Naive B cell (primary cell): ENCODE measurements around the gene MAP4K4. TPM values are rescaled to one million over a fixed set of nuclear protein-coding genes. Genes with fewer than 3 reads are reported as not detected.
A peak's percentile ranks its signal among the peaks of the same experiment; 100 is the strongest.

ENCODE experiments used
- ATAC-seq, 2 donors: fragments of 150-1000 bp; cut with Tn5 transposase; 2 replicates each; pipeline ENCODE4 v1.10.0; 2021; ENCODE audit warnings: low read depth in 2 of 2, mild to moderate bottlenecking in 2 of 2, moderate library complexity in 2 of 2
- DNase-seq: peaks from one replicate; pipeline ENCODE4 v3.0.0; 2022
- H3K27ac Mint-ChIP-seq, 6 donors: one replicate each; pipeline ENCODE4 v1.8.0; 2020 to 2022; ENCODE audit warnings: mild to moderate bottlenecking in 6 of 6, mixed read lengths in 6 of 6, moderate library complexity in 5 of 6, inconsistent platforms in 2 of 6
- H3K27me3 Mint-ChIP-seq, 3 donors: one replicate each; pipeline ENCODE4 v1.8.0; 2021 to 2022; ENCODE audit warnings: mixed read lengths in 3 of 3, mild to moderate bottlenecking in 1 of 3
- H3K36me3 Mint-ChIP-seq, 2 donors: one replicate each; pipeline ENCODE4 v1.8.0; 2020 to 2022; ENCODE audit warnings: mixed read lengths in 2 of 2, inconsistent platforms in 1 of 2, mild to moderate bottlenecking in 1 of 2
- H3K4me1 Mint-ChIP-seq, 3 donors: one replicate each; pipeline ENCODE4 v1.8.0; 2020 to 2022; ENCODE audit warnings: mixed read lengths in 3 of 3, inconsistent platforms in 1 of 3, mild to moderate bottlenecking in 1 of 3, moderate library complexity in 1 of 3
- H3K4me3 Mint-ChIP-seq, 8 donors: one replicate each; pipeline ENCODE4 v1.8.0; 2020 to 2022; ENCODE audit warnings: mild to moderate bottlenecking in 8 of 8, mixed read lengths in 8 of 8, moderate library complexity in 8 of 8, inconsistent platforms in 2 of 8
- H3K9me3 Mint-ChIP-seq, 7 donors: one replicate each; pipeline ENCODE4 v1.8.0; 2020 to 2022; ENCODE audit warnings: mixed read lengths in 7 of 7, mild to moderate bottlenecking in 5 of 7, inconsistent platforms in 2 of 7, moderate library complexity in 1 of 7
- polyA plus RNA-seq, 6 donors: library from polyadenylated mRNA; unstranded; fragments of 300-500 nt; fragmentation: Illumina TruSeq; gene quantifications; one replicate each; pipeline ENCODE4 v1.2.3, GENCODE V29; 2021; ENCODE audit warnings: low read depth in 6 of 6

The MAP4K4 gene
- 10 to 100 TPM; 11.8 to 36.0 (median 20.3) TPM for polyA plus RNA-seq

- H3K4me3 Mint-ChIP-seq = peak within 1 kb of the TSS in 6 of 8 donors; percentile 90 to 98 (median 95)
- H3K27ac Mint-ChIP-seq = peak within 1 kb of the TSS; percentile 64 to 94 (median 85)
- no peaks in the 10 kb centered on the region for H3K27me3 Mint-ChIP-seq
- DNase-seq (peak; percentile 60), ATAC-seq (peak; percentile 63 to 69)
- peaks cover 0 to 7% (median 0%) of the 10 kb centered on the region in 7 donors for H3K9me3 Mint-ChIP-seq
- H3K4me1 Mint-ChIP-seq = peaks cover 20 to 25% (median 23%) of the 10 kb centered on the region in 3 donors
- peaks cover 3 to 13% of the 10 kb centered on the region in 2 donors for H3K36me3 Mint-ChIP-seq
These were observed at the start of gene MAP4K4 for GRCh38 chr2:101697124-101698013. TSS of gene MAP4K4 (plus strand) at chr2:101697707. CDS start at chr2:101698081, 374 bp downstream.

DNA sequence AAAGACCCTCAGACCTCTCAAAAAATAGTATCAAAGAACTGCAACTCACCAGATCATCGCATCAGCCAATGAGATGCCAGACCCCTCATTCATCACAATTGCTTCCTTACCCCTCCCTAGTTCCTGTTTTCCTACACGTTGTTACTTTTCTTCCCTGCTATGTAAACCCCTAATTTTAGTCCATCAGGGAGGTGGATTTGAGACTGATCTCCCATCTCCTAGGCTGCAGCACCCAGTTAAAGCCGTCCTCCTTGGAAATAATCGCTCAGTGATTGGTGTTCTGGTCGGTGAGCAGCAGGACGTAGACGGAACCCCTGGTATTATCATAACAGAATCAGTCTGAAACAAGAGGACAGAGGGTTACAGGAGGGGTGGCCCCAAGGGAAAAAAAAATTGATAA, 44.0 kb upstream of the MAP4K4 start:
- ATAC-seq (no peak), DNase-seq (no peak)
- H3K9me3 Mint-ChIP-seq = peaks cover 0 to 7% (median 2%) of the 10 kb centered on the region in 7 donors
- no peaks in the 10 kb centered on the region for H3K27me3 Mint-ChIP-seq
- peaks cover 11 to 31% (median 21%) of the 10 kb centered on the region in 3 donors for H3K4me1 Mint-ChIP-seq
- H3K4me3 Mint-ChIP-seq = peak overlapping the region in 1 of 8 donors; percentile 36
- peak overlapping the region in 2 of 6 donors; percentile 62 to 84 for H3K27ac Mint-ChIP-seq
- H3K36me3 Mint-ChIP-seq = no peaks in the 10 kb centered on the region

DNA sequence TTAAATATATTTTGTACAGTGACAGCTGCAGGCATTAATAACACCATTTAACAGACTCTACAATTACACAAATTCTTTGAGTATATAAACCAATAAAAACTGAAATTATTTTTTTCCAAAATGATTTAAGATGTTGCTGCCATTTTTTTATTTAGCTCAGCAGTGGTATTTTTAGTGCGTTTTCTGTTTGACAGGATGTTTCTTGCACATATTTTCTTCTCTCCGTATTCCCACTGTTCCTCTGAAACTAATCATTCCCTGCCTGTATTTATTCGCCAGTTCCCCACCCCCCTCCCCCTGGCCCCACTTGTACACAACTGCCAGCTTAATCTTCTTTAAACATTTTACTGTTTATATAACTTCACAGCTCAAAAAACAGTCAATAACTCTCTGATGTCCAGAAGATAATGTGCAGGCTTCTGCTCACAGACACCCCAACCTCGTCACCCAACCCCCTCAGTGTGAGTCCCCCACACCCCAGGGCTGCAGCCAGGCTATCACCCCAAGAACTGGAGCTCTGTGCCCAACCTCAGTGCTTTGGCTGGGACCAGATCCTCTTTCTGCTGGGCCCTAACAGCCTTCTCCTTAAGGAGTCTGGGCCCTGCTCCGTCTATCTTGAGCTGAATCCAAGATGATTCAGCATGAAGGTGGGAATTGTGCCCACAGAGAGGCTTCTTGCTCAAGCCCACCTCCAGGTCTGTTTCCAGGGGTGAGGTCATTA, 41.6 kb upstream of the MAP4K4 start:
- peaks cover 8 to 29% (median 20%) of the 10 kb centered on the region in 3 donors for H3K4me1 Mint-ChIP-seq
- no peaks in the 10 kb centered on the region for H3K36me3 Mint-ChIP-seq
- H3K27me3 Mint-ChIP-seq = no peaks in the 10 kb centered on the region
- DNase-seq (no peak), ATAC-seq (no peak)
- H3K4me3 Mint-ChIP-seq = no peak overlapping the region
- H3K27ac Mint-ChIP-seq = no peak overlapping the region
- peaks cover 0 to 7% (median 2%) of the 10 kb centered on the region in 7 donors for H3K9me3 Mint-ChIP-seq

DNA sequence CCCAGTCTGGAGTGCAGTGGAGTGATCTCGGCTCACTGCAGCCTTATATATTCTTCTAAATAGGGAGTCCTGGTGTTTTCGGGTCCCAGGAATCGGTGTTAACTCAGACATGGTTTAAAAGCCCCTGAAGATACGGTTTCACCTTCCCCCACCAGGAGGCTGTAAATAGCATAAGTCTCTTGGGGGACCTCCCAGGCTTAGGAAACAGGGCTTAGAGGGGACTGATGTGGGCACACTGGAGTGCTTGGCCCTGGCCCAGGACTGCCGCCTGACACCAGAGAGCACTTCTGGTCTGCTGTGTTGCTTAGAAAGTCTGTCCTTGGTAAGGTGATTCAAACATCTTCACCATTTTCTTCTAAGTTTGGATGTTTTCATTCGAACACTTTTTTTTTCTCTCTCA, 39.7 kb upstream of the MAP4K4 start:
- ATAC-seq (no peak), DNase-seq (no peak)
- no peaks in the 10 kb centered on the region for H3K27me3 Mint-ChIP-seq
- peaks cover under 1 to 10% (median 6%) of the 10 kb centered on the region in 3 donors for H3K4me1 Mint-ChIP-seq
- H3K36me3 Mint-ChIP-seq = no peaks in the 10 kb centered on the region
- H3K4me3 Mint-ChIP-seq = peak overlapping the region in 1 of 8 donors; percentile 42
- peaks cover 0 to 4% (median under 1%) of the 10 kb centered on the region in 7 donors for H3K9me3 Mint-ChIP-seq
- H3K27ac Mint-ChIP-seq = peak overlapping the region in 2 of 6 donors; percentile 20 to 58

DNA sequence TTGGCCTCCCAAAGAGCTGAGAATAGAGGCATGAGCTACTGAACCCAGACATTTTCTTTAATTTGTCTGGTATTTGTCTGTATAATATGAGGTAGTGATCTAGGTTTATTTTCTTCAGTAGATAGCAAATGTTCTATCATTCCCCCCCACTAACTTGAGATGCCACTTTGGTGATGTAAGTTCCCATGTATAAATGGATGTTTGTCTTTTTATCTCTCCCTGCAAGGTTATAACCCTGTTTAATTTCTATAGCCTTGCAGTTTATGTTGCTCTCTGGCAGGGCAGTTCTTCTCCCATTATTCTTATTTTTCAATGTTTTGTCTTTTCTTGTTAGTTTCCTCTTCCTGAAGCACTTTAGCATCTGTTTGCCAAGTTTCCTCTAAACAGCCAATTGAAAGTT, 39.1 kb upstream of the MAP4K4 start:
- Mint-ChIP-seq H3K27ac (no peak overlapping the region), H3K27me3 (no peaks in the 10 kb centered on the region), H3K36me3 (no peaks in the 10 kb centered on the region), H3K4me1 (peaks cover 0 to 4% (median 4%) of the 10 kb centered on the region in 3 donors), H3K9me3 (peaks cover 0 to 4% (median 0%) of the 10 kb centered on the region in 7 donors), H3K4me3 (no peak overlapping the region)
- DNase-seq (no peak), ATAC-seq (no peak)

- no peak for ATAC-seq
- Mint-ChIP-seq H3K27ac (peak overlapping the region in 1 of 6 donors; percentile 77), H3K4me1 (peaks cover 0 to 7% (median 0%) of the 10 kb centered on the region in 3 donors), H3K4me3 (no peak overlapping the region), H3K9me3 (peaks cover 0 to 2% (median 1%) of the 10 kb centered on the region in 7 donors), H3K36me3 (peaks cover 0 to 2% of the 10 kb centered on the region in 2 donors), H3K27me3 (no peaks in the 10 kb centered on the region)
- DNase-seq = no peak
These were observed 32.2 kb upstream of the MAP4K4 start for GRCh38 chr2:101665312-101665711.

- H3K9me3 Mint-ChIP-seq = peaks cover 0 to 22% (median 14%) of the 10 kb centered on the region in 7 donors
- peaks cover 0 to 6% of the 10 kb centered on the region in 2 donors for H3K36me3 Mint-ChIP-seq
- DNase-seq (no peak), ATAC-seq (no peak)
- H3K27me3 Mint-ChIP-seq = no peaks in the 10 kb centered on the region
- H3K27ac Mint-ChIP-seq = peak overlapping the region in 1 of 6 donors; percentile 63
- H3K4me1 Mint-ChIP-seq = peaks cover 0 to 7% (median 0%) of the 10 kb centered on the region in 3 donors
- no peak overlapping the region for H3K4me3 Mint-ChIP-seq
These were observed 29.7 kb upstream of the MAP4K4 start for GRCh38 chr2:101667823-101668222.

DNA sequence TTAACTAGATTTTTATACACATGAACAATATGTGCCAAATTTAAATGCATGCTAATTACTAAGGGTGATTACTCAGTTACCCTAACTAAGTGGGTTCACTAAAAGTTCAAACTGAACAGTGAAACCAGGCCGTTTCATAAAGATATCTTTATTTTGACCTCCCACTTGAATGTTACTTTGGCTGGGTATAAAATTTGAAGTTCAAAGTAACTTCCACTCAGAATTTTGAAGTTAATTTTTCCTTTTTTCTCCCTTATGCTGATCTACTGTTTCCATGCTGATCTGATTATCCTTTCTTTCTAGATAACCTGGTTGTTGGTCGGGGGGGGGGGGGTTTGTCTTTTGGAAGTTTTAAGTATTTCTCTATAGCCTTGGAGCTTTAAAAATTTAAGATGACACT, 25.5 kb upstream of the MAP4K4 start:
- Mint-ChIP-seq H3K4me1 (no peaks in the 10 kb centered on the region), H3K27ac (no peak overlapping the region), H3K4me3 (no peak overlapping the region), H3K27me3 (no peaks in the 10 kb centered on the region), H3K36me3 (peaks cover 0 to 6% of the 10 kb centered on the region in 2 donors), H3K9me3 (peaks cover 0 to 28% (median 19%) of the 10 kb centered on the region in 7 donors)
- DNase-seq = no peak
- no peak for ATAC-seq

DNA sequence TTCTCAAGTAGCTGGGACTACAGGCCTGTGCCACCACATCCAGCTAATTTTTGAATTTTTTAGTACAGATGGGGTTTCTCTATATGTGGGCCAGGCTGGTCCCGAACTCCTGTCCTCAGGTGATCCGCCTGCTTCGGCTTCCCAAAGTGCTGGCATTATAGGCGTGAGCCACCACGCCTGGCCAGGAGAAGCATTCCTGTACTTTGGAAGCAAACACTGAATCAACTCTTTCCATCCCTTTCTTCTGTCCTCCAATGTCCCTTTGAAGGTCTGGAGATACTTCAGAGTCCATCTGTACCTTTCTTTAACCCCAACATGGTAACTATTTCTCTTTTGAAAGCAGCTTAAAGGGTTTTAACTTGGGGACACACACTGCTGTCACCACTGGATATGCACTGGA, 23.6 kb upstream of the MAP4K4 start:
- H3K4me1 Mint-ChIP-seq = peaks cover 4 to 14% (median 5%) of the 10 kb centered on the region in 3 donors
- H3K4me3 Mint-ChIP-seq = no peak overlapping the region
- no peak overlapping the region for H3K27ac Mint-ChIP-seq
- DNase-seq = no peak
- no peak for ATAC-seq
- no peaks in the 10 kb centered on the region for H3K27me3 Mint-ChIP-seq
- peaks cover 0 to 28% (median 22%) of the 10 kb centered on the region in 7 donors for H3K9me3 Mint-ChIP-seq
- H3K36me3 Mint-ChIP-seq = peaks cover 0 to 6% of the 10 kb centered on the region in 2 donors

GRCh38 chr2:101675512-101675911, 22.0 kb upstream of the MAP4K4 start:
- no peak overlapping the region for H3K4me3 Mint-ChIP-seq
- ATAC-seq = no peak

DNA sequence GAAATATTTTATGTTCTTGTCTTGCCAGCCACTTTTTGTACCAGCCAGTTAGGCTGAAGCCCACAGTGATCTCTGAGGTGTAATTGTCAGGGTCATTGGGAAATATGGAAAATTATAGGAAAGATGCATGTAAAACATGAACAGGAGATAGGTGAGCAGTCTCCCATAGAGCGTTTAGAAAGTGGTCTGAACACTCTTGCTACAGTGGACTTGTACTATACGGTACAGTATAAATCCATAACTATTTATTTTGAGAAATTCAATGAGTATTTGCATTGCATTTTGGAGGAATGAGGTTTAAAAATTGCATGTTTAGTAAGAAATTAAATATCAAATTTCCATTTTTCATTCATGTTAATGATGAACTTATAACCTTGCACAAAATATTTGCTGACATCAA, 20.8 kb upstream of the MAP4K4 start:
- no peaks in the 10 kb centered on the region for H3K27me3 Mint-ChIP-seq
- DNase-seq (no peak), ATAC-seq (no peak)
- peaks cover 0 to 17% (median 14%) of the 10 kb centered on the region in 7 donors for H3K9me3 Mint-ChIP-seq
- peak overlapping the region in 1 of 8 donors; percentile 3 for H3K4me3 Mint-ChIP-seq
- no peaks in the 10 kb centered on the region for H3K36me3 Mint-ChIP-seq
- no peak overlapping the region for H3K27ac Mint-ChIP-seq
- H3K4me1 Mint-ChIP-seq = peaks cover 4 to 15% (median 5%) of the 10 kb centered on the region in 3 donors

More at GRCh38 chr2:101675512-101675911, 22.0 kb upstream of the MAP4K4 start:
- Mint-ChIP-seq H3K4me1 (peaks cover 4 to 15% (median 5%) of the 10 kb centered on the region in 3 donors), H3K27me3 (no peaks in the 10 kb centered on the region), H3K9me3 (peaks cover 0 to 25% (median 19%) of the 10 kb centered on the region in 7 donors), H3K27ac (no peak overlapping the region), H3K36me3 (peaks cover 0 to 2% of the 10 kb centered on the region in 2 donors)
- no peak for DNase-seq

- ATAC-seq (peak; percentile 69 to 76), DNase-seq (no peak)
- Mint-ChIP-seq H3K27me3 (no peaks in the 10 kb centered on the region), H3K36me3 (no peaks in the 10 kb centered on the region), H3K27ac (peak overlapping the region in 1 of 6 donors; percentile 19), H3K4me3 (no peak overlapping the region), H3K9me3 (peaks cover 0 to 12% (median 5%) of the 10 kb centered on the region in 7 donors), H3K4me1 (peaks cover 4 to 15% (median 5%) of the 10 kb centered on the region in 3 donors)
These were observed 19.8 kb upstream of the MAP4K4 start for GRCh38 chr2:101677658-101678057.

GRCh38 chr2:101678379-101678778, 19.1 kb upstream of the MAP4K4 start:
- H3K36me3 Mint-ChIP-seq = no peaks in the 10 kb centered on the region
- no peak overlapping the region for H3K4me3 Mint-ChIP-seq
- peaks cover 4 to 15% (median 5%) of the 10 kb centered on the region in 3 donors for H3K4me1 Mint-ChIP-seq
- no peaks in the 10 kb centered on the region for H3K27me3 Mint-ChIP-seq
- peaks cover 0 to 12% (median 5%) of the 10 kb centered on the region in 7 donors for H3K9me3 Mint-ChIP-seq
- ATAC-seq = no peak
- H3K27ac Mint-ChIP-seq = no peak overlapping the region
- no peak for DNase-seq
